ENCODE measurements around the gene PDSS2.

- no peak for TF ChIP-seq CTCF (IDR thresholded peaks at IDR 0.05 in 2 of 3, conservative IDR thresholded peaks at IDR 0.05 in 1 of 3; ENCODE audit: insufficient read depth in 2 of 3, low read depth in 1 of 3, low read length in 3 of 3)
- TF ChIP-seq ZBTB43 (CRISPR knock-in tag; IDR thresholded peaks at IDR 0.05), result no peak
- TF ChIP-seq TBP (optimal IDR thresholded peaks at IDR 0.05; ENCODE audit: low read depth, low read length), result no peak
- no peak for TF ChIP-seq NRF1 (conservative IDR thresholded peaks at IDR 0.05 in 1 of 2, IDR thresholded peaks at IDR 0.05 in 1 of 2)
- TF ChIP-seq ETS1 (conservative IDR thresholded peaks at IDR 0.05; ENCODE audit: control insufficient read depth, low read depth, low read length), result no peak
- no peak for TF ChIP-seq ID3 (CRISPR knock-in tag; IDR thresholded peaks at IDR 0.05)
- no peak for TF ChIP-seq ID3 (tag; IDR thresholded peaks at IDR 0.05)
- no peak for TF ChIP-seq CEBPG (CRISPR knock-in tag; IDR thresholded peaks at IDR 0.05)
- no peak for TF ChIP-seq CEBPG (tag; conservative IDR thresholded peaks at IDR 0.05 in 1 of 2, IDR thresholded peaks at IDR 0.05 in 1 of 2)
- TF ChIP-seq SMAD3 (CRISPR knock-in tag; conservative IDR thresholded peaks at IDR 0.05), result no peak
Observed at GRCh38 chr6:107485157-107485556, 25.8 kb upstream of the PDSS2 start.
